ENCODE results near the gene MYO3B. TPM values are rescaled to one million over a fixed set of nuclear protein-coding genes. Genes with fewer than 3 reads are reported as not detected.

MYO3B gene
- total RNA-seq, 2 experiments from 2014 or later = not detected

DNA sequence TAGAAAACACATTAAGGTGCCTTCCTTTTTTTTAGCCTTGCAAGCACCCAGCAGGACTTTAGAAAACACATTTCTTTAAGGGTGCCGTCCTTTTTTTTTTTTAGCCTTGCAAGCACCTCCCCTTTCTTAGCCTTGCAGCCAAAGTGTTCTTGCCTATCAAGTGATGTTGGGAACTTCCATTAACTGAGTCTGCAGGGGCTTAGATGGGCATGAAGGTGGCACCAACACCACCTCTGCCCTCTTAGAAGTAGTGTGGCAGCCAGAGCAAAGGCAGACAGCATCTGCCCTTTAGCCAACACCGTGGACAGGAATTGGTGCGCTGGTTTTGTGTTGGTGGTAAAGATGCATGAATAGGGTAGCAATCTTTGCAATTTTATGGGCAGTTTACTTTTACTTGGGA is 325.6 kb downstream of the MYO3B start:
- no peaks in the 10 kb centered on the region for H3K9me2 ChIP-seq (ENCODE audit: insufficient read depth, low read length)
- no peak for DNase-seq (ENCODE audit: low spot score)
- H2AFZ ChIP-seq (ENCODE audit: low read length) = no peak overlapping the region
- H3K9me3 ChIP-seq (ENCODE audit: low read length) = no peaks in the 10 kb centered on the region
- ChIA-PET CTCF (ENCODE audit: unreplicated experiment) (no interaction called here), POLR2A (no interaction called here)
- no peak overlapping the region for H3K4me2 ChIP-seq (ENCODE audit: low read length)
- H3K36me3 ChIP-seq (ENCODE audit: insufficient read depth, low read length) = no peaks in the 10 kb centered on the region
- no TSS peak for BruUV-seq (replicated peaks)
- H3K27ac ChIP-seq (ENCODE audit: low read depth, low read length, poor library complexity, severe bottlenecking) = no peak overlapping the region
- no peaks in the 10 kb centered on the region for H4K20me1 ChIP-seq (ENCODE audit: insufficient read depth, low read length)
- no peaks in the 10 kb centered on the region for H3K79me2 ChIP-seq (ENCODE audit: insufficient read depth, low read depth, low read length)
- H3K4me3 ChIP-seq (ENCODE audit: low read depth, low read length, poor library complexity, severe bottlenecking) = no peak overlapping the region
- H3K4me1 ChIP-seq (ENCODE audit: insufficient read depth, low read length, poor library complexity, severe bottlenecking) = no peaks in the 10 kb centered on the region
- intact Hi-C loops (cut with micrococcal nuclease; ENCODE audit: unreplicated experiment) = no loop called here
- no peak for TF ChIP-seq EZH2phosphoT487 (IDR thresholded peaks at IDR 0.05; ENCODE audit: borderline replicate concordance, low read depth, low read length)
- TF ChIP-seq, protein P1, sequence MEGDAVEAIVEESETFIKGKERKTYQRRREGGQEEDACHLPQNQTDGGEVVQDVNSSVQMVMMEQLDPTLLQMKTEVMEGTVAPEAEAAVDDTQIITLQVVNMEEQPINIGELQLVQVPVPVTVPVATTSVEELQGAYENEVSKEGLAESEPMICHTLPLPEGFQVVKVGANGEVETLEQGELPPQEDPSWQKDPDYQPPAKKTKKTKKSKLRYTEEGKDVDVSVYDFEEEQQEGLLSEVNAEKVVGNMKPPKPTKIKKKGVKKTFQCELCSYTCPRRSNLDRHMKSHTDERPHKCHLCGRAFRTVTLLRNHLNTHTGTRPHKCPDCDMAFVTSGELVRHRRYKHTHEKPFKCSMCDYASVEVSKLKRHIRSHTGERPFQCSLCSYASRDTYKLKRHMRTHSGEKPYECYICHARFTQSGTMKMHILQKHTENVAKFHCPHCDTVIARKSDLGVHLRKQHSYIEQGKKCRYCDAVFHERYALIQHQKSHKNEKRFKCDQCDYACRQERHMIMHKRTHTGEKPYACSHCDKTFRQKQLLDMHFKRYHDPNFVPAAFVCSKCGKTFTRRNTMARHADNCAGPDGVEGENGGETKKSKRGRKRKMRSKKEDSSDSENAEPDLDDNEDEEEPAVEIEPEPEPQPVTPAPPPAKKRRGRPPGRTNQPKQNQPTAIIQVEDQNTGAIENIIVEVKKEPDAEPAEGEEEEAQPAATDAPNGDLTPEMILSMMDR (conservative IDR thresholded peaks at IDR 0.05; ENCODE audit: low read length) = no peak

DNA sequence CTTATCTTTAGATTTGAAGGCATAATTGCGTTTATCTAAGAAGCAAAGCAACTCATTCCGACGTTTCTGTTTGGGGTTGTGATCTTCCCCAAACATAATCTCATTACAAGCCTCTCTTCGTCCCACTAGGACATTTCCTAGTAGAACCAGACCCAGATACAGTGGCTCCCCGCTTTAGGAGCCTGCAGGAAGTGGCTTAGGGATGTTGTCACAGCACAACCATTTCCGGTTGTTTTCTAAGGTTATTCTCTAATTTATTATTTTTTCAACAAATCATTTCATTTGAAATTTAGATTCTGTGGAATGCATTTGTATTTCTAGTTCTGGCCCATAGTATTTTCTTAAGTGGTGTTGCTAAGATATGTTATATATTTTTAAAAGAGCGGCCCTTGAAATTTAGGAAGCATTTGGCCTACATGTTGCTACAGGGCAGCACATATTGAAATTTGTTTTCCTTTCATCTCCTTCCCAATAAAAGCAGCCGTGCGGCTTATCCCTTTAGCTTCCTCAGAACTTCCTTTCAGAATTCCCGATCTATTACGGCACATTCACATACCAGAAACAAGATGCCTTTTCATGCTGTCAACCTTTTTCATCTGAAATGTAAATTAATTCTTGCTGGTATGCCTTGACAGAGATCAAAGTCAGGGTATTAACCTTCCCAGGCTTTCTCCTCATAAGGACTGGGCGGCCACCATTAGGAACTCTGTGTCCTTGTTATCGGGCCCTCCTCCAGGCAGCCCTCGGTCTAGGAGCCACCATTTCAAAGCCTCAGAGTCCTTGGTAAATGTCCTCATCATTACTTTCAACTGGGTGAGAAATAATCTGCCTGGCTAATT is 326.2 kb downstream of the MYO3B start:
- Histone ChIP-seq H3K4me3 (ENCODE audit: low read depth, low read length, poor library complexity, severe bottlenecking) (no peak overlapping the region), H3K9me3 (ENCODE audit: low read length) (no peaks in the 10 kb centered on the region), H4K20me1 (ENCODE audit: insufficient read depth, low read length) (no peaks in the 10 kb centered on the region), H3K79me2 (ENCODE audit: insufficient read depth, low read depth, low read length) (no peaks in the 10 kb centered on the region), H3K27ac (ENCODE audit: low read depth, low read length, poor library complexity, severe bottlenecking) (no peak overlapping the region), H3K4me1 (ENCODE audit: insufficient read depth, low read length, poor library complexity, severe bottlenecking) (no peaks in the 10 kb centered on the region), H3K9me2 (ENCODE audit: insufficient read depth, low read length) (no peaks in the 10 kb centered on the region), H3K4me2 (ENCODE audit: low read length) (no peak overlapping the region), H2AFZ (ENCODE audit: low read length) (no peak overlapping the region), H3K36me3 (ENCODE audit: insufficient read depth, low read length) (no peaks in the 10 kb centered on the region)
- TF ChIP-seq EZH2phosphoT487 (IDR thresholded peaks at IDR 0.05; ENCODE audit: borderline replicate concordance, low read depth, low read length) = no peak
- TF ChIP-seq, protein P1 (conservative IDR thresholded peaks at IDR 0.05; ENCODE audit: low read length) = no peak
- no TSS peak for BruUV-seq (replicated peaks)
- intact Hi-C loops (cut with micrococcal nuclease; ENCODE audit: unreplicated experiment) = no loop called here
- ChIA-PET CTCF (ENCODE audit: unreplicated experiment) (no interaction called here), POLR2A (no interaction called here)
- DNase-seq (ENCODE audit: low spot score) = no peak

DNA sequence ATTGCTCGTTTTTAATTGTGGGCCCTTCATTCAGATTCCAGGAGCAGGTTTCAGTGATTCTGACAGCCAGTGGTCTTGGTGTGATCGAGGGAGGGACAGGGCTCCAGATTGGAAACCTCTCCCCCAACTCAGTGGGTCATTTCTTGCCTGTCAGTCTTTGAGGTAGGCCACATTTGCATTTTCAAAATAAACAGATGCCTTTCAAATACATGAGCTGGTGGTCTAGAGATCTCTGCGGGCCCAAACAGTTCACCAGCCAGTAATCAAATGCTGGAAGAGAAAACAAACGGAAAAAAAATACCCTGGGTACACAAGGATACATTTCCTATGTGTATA is 326.8 kb downstream of the MYO3B start:
- Histone ChIP-seq H3K4me2 (ENCODE audit: low read length) (no peak overlapping the region), H2AFZ (ENCODE audit: low read length) (no peak overlapping the region)
- BruUV-seq (replicated peaks) = no TSS peak

More for the DNA sequence above, 326.8 kb downstream of the MYO3B start:
- Histone ChIP-seq H3K79me2 (ENCODE audit: insufficient read depth, low read depth, low read length) (no peaks in the 10 kb centered on the region), H3K36me3 (ENCODE audit: insufficient read depth, low read length) (no peaks in the 10 kb centered on the region), H3K9me2 (ENCODE audit: insufficient read depth, low read length) (no peaks in the 10 kb centered on the region), H3K4me1 (ENCODE audit: insufficient read depth, low read length, poor library complexity, severe bottlenecking) (no peaks in the 10 kb centered on the region), H3K9me3 (ENCODE audit: low read length) (no peaks in the 10 kb centered on the region), H3K27ac (ENCODE audit: low read depth, low read length, poor library complexity, severe bottlenecking) (no peak overlapping the region), H4K20me1 (ENCODE audit: insufficient read depth, low read length) (no peaks in the 10 kb centered on the region), H3K4me3 (ENCODE audit: low read depth, low read length, poor library complexity, severe bottlenecking) (no peak overlapping the region)
- intact Hi-C loops (cut with micrococcal nuclease; ENCODE audit: unreplicated experiment) = no loop called here
- ChIA-PET CTCF (ENCODE audit: unreplicated experiment) (no interaction called here), POLR2A (interaction anchor here (0.6 kb wide), 1 partner anchor 145 kb away, joined by 3 read pairs; no protein-coding TSS in a partner anchor)
- no peak for DNase-seq (ENCODE audit: low spot score)
- no peak for TF ChIP-seq EZH2phosphoT487 (IDR thresholded peaks at IDR 0.05; ENCODE audit: borderline replicate concordance, low read depth, low read length)
- TF ChIP-seq, protein P1 (conservative IDR thresholded peaks at IDR 0.05; ENCODE audit: low read length) = no peak
